Ovary (tissue), 9 donors: ENCODE results near the gene CXXC4. TPM values are rescaled to one million over a fixed set of nuclear protein-coding genes. Genes with fewer than 3 reads are reported as not detected.

Source experiments
- DNase-seq, 5 donors: peaks; one replicate each; pipeline ENCODE4 v3.0.0-alpha.2; 2019 to 2020
- H3K27ac ChIP-seq, 2 donors: fragments of 200-600 bp; one replicate each; pipeline versions ENCODE4 v1.5.1 to v1.8.0; 2019 to 2022
- H3K27me3 ChIP-seq: fragments of 200-600 bp; one replicate; pipeline ENCODE4 v1.8.0; 2022
- H3K36me3 ChIP-seq: fragments of 200-600 bp; sonication (generic); one replicate; pipeline ENCODE4 v1.5.1; 2019
- H3K4me1 ChIP-seq: one replicate; pipeline ENCODE4 v1.8.1; 2013; ENCODE audit warnings: mild to moderate bottlenecking, moderate library complexity; ENCODE audit not compliant: insufficient read depth
- H3K4me3 ChIP-seq: fragments of 200-600 bp; sonication (generic); one replicate; pipeline ENCODE4 v1.5.1; 2017
- H3K9me3 ChIP-seq, 2 donors: fragments of 200-600 bp in 1 of 2; sonication (generic) in 1 of 2; one replicate each; pipeline versions ENCODE4 v1.5.1 to v1.8.1; 2013 to 2019; ENCODE audit warnings: mild to moderate bottlenecking in 1 of 2, moderate library complexity in 1 of 2
- CTCF ChIP-seq, 3 donors: fragments of 450-650 bp in 2 of 3; fragments of 200-600 bp in 1 of 3; IDR thresholded peaks; one replicate each; pipeline versions ENCODE4 v1.5.1 to v1.8.0; 2016 to 2022; ENCODE audit warnings: antibody characterized with exemption in 3 of 3, mild to moderate bottlenecking in 1 of 3
- EP300 ChIP-seq: sonication (generic); formaldehyde crosslinking; IDR thresholded peaks from one replicate; pipeline ENCODE4 v1.6.1; 2017; ENCODE audit warnings: antibody characterized with exemption
- POLR2A ChIP-seq: fragments of 450-650 bp; IDR thresholded peaks from one replicate; pipeline ENCODE4 v1.6.1; 2017; ENCODE audit warnings: antibody characterized with exemption, mild to moderate bottlenecking, moderate library complexity
- WGBS, 3 donors: extraction: QIAGEN DNeasy Blood & Tissue Kit in 1 of 3; methylation state at CpG; one replicate each; pipeline versions ENCODE4 v1.1.5 to v1.1.7; 2013 to 2017; 5-methylcytosine and 5-hydroxymethylcytosine counted together
- intact Hi-C, 4 donors: fragments of 100-400 bp; cut with DNase I; formaldehyde crosslinking; loops; one replicate each; pipeline versions ENCODE4 v1.11.0 to v1.15.1; 2022 to 2023
- polyA plus RNA-seq, 2 donors: library from polyadenylated mRNA; stranded (reverse); fragments of 200-250 nt in 1 of 2; fragments of 350-450 nt in 1 of 2; fragmentation: Illumina TruSeq in 1 of 2; extraction: RNeasy Lipid Tissue Mini Kit (QIAGEN cat#74804) in 1 of 2; gene quantifications; one replicate each; pipeline ENCODE4 v1.2.3, GENCODE V29; 2013 to 2014
- total RNA-seq, 7 donors: library from RNA; depleted of rRNA in 2 of 7; stranded (reverse); fragments of >200 nt in 2 of 7; fragmentation: NEBNext Ultra II Directional in 3 of 7; extraction: Animal tissue kit (Norgen Biotek cat#: 25700) in 3 of 7; gene quantifications; one replicate each; pipeline versions ENCODE4 v1.1.0 to v1.2.4, GENCODE V29; 2016 to 2023
- donor health status: DM: no; HTN: no; CAD: no; lungs with moderate emphysema.
- donor health status: DM: no; HTN: no; CAD: no.
- donor health status: Bipolar disorder and iron deficiency.
- donor health status: DM: yes; HTN: yes; CAD: no.
- donor health status: DM: no; HTN: no; CAD: no.
- donor health status: DM: yes; HTN: yes; CAD: no.

CXXC4 gene
- total and polyA plus RNA-seq, 9 donors, result 1.3 to 10.6 (median 2.3) TPM

DNA sequence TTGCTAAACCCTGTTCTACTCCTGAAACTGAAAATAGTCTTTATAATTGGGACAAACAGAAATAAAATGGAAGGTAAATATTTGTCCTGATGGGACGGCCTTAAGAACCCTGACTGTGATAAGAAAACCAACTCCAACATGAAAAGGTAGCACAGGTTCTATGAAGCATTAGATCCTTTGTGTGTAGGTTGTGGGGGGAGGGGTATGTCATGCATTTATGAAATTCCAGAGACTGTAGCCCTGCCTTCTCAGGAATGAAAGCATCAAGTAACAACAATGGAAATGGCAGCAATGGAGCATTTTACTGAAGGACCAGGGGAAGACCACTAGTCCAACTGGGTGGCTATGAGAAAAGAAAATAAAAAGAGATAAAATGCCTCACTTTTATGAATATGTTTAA is 23.9 kb downstream of the CXXC4 start:
- Histone ChIP-seq H3K9me3 (no peaks in the 10 kb centered on the region), H3K4me1 (no peaks in the 10 kb centered on the region), H3K27ac (no peak overlapping the region), H3K36me3 (no peaks in the 10 kb centered on the region), H3K4me3 (no peak overlapping the region), H3K27me3 (no peaks in the 10 kb centered on the region)
- intact Hi-C loops, result no loop called here
- 34 to 95% (median 89%) methylated on average over 1 of the region's 1 CpG for WGBS, 3 donors
- TF ChIP-seq EP300 (no peak), POLR2A (no peak), CTCF (IDR thresholded peaks at IDR 0.05) (no peak)
- no peak for DNase-seq

DNA sequence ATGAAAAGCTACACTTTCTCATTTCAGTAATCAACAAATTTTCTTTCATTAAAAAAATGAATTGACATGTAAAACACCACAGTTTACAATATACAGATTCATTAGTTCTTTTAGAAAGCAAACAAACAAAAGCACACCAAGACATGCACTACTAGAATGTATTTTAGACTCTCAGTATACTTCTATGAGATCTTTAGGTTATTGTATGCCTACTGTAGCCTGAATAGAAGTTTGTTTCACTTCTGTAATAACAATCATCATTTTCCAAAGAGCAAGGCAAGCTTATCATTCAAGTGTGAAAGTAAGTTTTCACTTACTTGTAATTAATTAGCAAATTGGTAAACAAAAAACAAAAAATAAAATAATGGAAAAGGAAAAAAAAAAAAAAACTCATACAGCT is 24.9 kb downstream of the CXXC4 start:
- no peak for TF ChIP-seq CTCF (IDR thresholded peaks at IDR 0.05)
- no peak for TF ChIP-seq POLR2A
- no peak for TF ChIP-seq EP300
- intact Hi-C loops, result no loop called here
- Histone ChIP-seq H3K9me3 (no peaks in the 10 kb centered on the region), H3K27ac (no peak overlapping the region), H3K36me3 (no peaks in the 10 kb centered on the region), H3K4me1 (no peaks in the 10 kb centered on the region), H3K27me3 (no peaks in the 10 kb centered on the region), H3K4me3 (no peak overlapping the region)
- DNase-seq, result no peak

- WGBS, 3 donors, result 88 to 93% (median 91%) methylated on average over 5 of the region's 5 CpGs
- Histone ChIP-seq H3K4me3 (no peak overlapping the region), H3K4me1 (no peaks in the 10 kb centered on the region), H3K27ac (no peak overlapping the region), H3K9me3 (no peaks in the 10 kb centered on the region), H3K36me3 (no peaks in the 10 kb centered on the region), H3K27me3 (no peaks in the 10 kb centered on the region)
- TF ChIP-seq POLR2A (no peak), CTCF (IDR thresholded peaks at IDR 0.05) (no peak), EP300 (no peak)
- intact Hi-C loops, result no loop called here
- no peak for DNase-seq
Measured at GRCh38 chr4:104465619-104466018, 29.1 kb downstream of the CXXC4 start.

DNA sequence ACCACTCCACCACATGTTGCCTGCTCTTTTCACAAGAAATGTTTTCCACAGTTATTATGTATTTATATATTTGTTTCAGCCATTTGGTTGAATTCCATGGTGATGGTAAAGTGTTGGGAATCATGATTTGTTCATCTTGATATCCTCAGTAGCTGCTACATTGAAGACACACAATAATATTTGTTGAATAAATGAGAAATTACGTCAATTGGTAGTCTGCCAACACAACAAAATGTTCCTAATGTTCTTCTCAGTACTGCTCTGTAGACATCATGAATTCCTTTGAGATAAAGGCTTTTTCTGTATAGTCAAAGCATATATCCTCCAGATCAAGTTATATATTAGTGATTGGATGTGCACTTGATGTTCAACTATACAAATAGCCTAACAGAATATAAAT is 29.5 kb downstream of the CXXC4 start:
- H3K9me3 ChIP-seq, result no peaks in the 10 kb centered on the region
- TF ChIP-seq CTCF (IDR thresholded peaks at IDR 0.05) (no peak), POLR2A (no peak), EP300 (no peak)
- H3K36me3 ChIP-seq, result no peaks in the 10 kb centered on the region
- no peak for DNase-seq
- no peak overlapping the region for H3K4me3 ChIP-seq
- H3K27ac ChIP-seq, result no peak overlapping the region
- H3K4me1 ChIP-seq, result no peaks in the 10 kb centered on the region
- no peaks in the 10 kb centered on the region for H3K27me3 ChIP-seq
- 22 to 33% (median 23%) methylated on average over 1 of the region's 1 CpG for WGBS, 3 donors
- intact Hi-C loops, result no loop called here

DNA sequence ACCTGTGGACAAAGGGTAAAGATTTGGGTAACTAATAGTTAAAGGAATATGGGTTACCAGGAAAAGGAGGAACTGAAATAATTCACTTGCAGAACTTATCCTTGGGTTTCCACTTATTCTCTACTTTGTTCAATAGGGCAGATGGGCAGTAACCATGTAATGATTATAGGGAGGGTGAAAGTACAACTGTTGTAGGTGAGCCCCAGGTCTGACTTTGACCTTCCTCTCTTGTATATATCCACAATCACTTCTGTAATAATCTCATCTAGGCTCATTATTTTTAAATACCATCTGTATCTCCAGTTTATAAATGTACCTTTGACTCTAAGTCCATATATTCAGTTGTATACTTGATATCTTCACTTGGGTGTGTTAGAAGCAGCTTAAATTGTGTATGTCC is 32.1 kb downstream of the CXXC4 start:
- no peaks in the 10 kb centered on the region for H3K9me3 ChIP-seq
- no peak for DNase-seq
- H3K27ac ChIP-seq, result no peak overlapping the region
- intact Hi-C loops, result no loop called here
- H3K4me3 ChIP-seq, result no peak overlapping the region
- no peak for TF ChIP-seq EP300
- no peak for TF ChIP-seq POLR2A
- TF ChIP-seq CTCF (IDR thresholded peaks at IDR 0.05), result no peak
- no peaks in the 10 kb centered on the region for H3K4me1 ChIP-seq
- H3K27me3 ChIP-seq, result no peaks in the 10 kb centered on the region
- H3K36me3 ChIP-seq, result no peaks in the 10 kb centered on the region
